PC-3 (cell line): Measurements from ENCODE around the gene EHD3. TPM values are rescaled to one million over a fixed set of nuclear protein-coding genes. Genes with fewer than 3 reads are reported as not detected.

Source experiments
- ATAC-seq: fragments of 200-7000 bp; cut with Tn5 transposase; 2 replicates; pipeline ENCODE4 v1.9.1; 2020; ENCODE audit warnings: mild to moderate bottlenecking, moderate library complexity
- BruUV-seq: library from RNA; stranded (reverse); fragments of 400-500 nt; replicated peaks from 2 replicates; lab custom pipeline; 2021; lab: Mats Ljungman, UMichigan
- CTCF ChIA-PET: fragments of 300-600 bp; sonication (Branson Sonifier 250); formaldehyde crosslinking; loops from one replicate; lab custom pipeline; 2022; ENCODE audit warnings: antibody characterized with exemption; lab: Charles Lee
- POLR2A ChIA-PET: fragments of 300-600 bp; sonication (Branson Sonifier 250); formaldehyde crosslinking; loops from one replicate; lab custom pipeline; 2022; ENCODE audit warnings: antibody characterized with exemption; ENCODE audit not compliant: unreplicated experiment; lab: Charles Lee
- DNase-seq: peaks from one replicate; pipeline ENCODE4 v3.0.0-alpha.2; 2015
- H2AFZ ChIP-seq: fragments of 300-600 bp; sonication (generic); 2 replicates; pipeline ENCODE4 v1.6.0; 2016; ENCODE audit warnings: antibody characterized with exemption, low read length
- H3F3A ChIP-seq: fragments of 300-600 bp; sonication (generic); one replicate; pipeline ENCODE4 v1.6.0; 2017; ENCODE audit warnings: antibody characterized with exemption, low read length, control low read depth, mild to moderate bottlenecking; ENCODE audit not compliant: unreplicated experiment
- H3K27ac ChIP-seq: fragments of 300-600 bp; sonication (generic); 2 replicates; pipeline ENCODE4 v1.5.1; 2016; ENCODE audit warnings: mild to moderate bottlenecking, low read length
- H3K27me3 ChIP-seq: fragments of 300-600 bp; sonication (generic); 2 replicates; pipeline ENCODE4 v1.6.1; 2016; ENCODE audit warnings: low read length, mixed read lengths
- H3K36me3 ChIP-seq: fragments of 300-600 bp; sonication (generic); 2 replicates; pipeline ENCODE4 v1.6.1; 2016; ENCODE audit warnings: low read depth, mixed run types, low read length, mixed read lengths
- H3K4me1 ChIP-seq: fragments of 300-600 bp; sonication (generic); 2 replicates; pipeline ENCODE4 v1.5.1; 2016; ENCODE audit warnings: low read length; ENCODE audit not compliant: insufficient read depth
- H3K4me2 ChIP-seq: fragments of 300-600 bp; sonication (generic); 2 replicates; pipeline ENCODE4 v1.6.0; 2016; ENCODE audit warnings: low read length
- H3K4me3 ChIP-seq: fragments of 300-600 bp; sonication (generic); 2 replicates; pipeline ENCODE4 v1.5.1; 2016; ENCODE audit warnings: mild to moderate bottlenecking, low read length, mixed read lengths
- H3K79me2 ChIP-seq: fragments of 300-600 bp; sonication (generic); 2 replicates; pipeline ENCODE4 v1.6.1; 2017; ENCODE audit warnings: low read length, mixed read lengths
- H3K9ac ChIP-seq: fragments of 300-600 bp; sonication (generic); 2 replicates; pipeline ENCODE4 v1.6.0; 2016; ENCODE audit warnings: mild to moderate bottlenecking, low read length
- H3K9me2 ChIP-seq: fragments of 300-600 bp; sonication (generic); replicated peaks from 2 replicates; pipeline ENCODE4 v1.6.1; 2016; ENCODE audit warnings: mixed run types, low read length, mixed read lengths
- H3K9me3 ChIP-seq: fragments of 300-600 bp; sonication (generic); 2 replicates; pipeline ENCODE4 v1.6.1; 2016; ENCODE audit warnings: low read length, mixed read lengths
- H4K20me1 ChIP-seq: fragments of 300-600 bp; sonication (generic); 2 replicates; pipeline ENCODE4 v1.6.1; 2016; ENCODE audit warnings: low read length, mixed read lengths
- EZH2 ChIP-seq: fragments of 300-600 bp; sonication (generic); IDR thresholded peaks from one replicate; pipeline ENCODE4 v1.6.1; 2017; ENCODE audit warnings: antibody characterized with exemption, mild to moderate bottlenecking, low read length; ENCODE audit not compliant: unreplicated experiment
- EZH2phosphoT487 ChIP-seq: fragments of 300-600 bp; sonication (generic); IDR thresholded peaks from 2 replicates; pipeline ENCODE4 v1.6.1; 2018; ENCODE audit warnings: mild to moderate bottlenecking, antibody characterized with exemption, low read length, borderline replicate concordance
- intact Hi-C: fragments of 100-400 bp; cut with micrococcal nuclease; formaldehyde crosslinking; loops from 2 replicates; pipeline ENCODE4 v1.9.0; 2023
- total RNA-seq: library from RNA; depleted of rRNA; stranded (reverse); fragments of >200 nt; gene quantifications from 2 replicates; pipeline ENCODE4 v1.2.3, GENCODE V29; 2014
- TF ChIP-seq, protein P1 (sequence below): fragments of 300-600 bp; sonication (generic); conservative IDR thresholded peaks from 2 replicates; pipeline ENCODE4 v1.5.1; 2017; ENCODE audit warnings: antibody characterized with exemption, low read depth, mild to moderate bottlenecking, low read length

The EHD3 gene
- total RNA-seq, 1 experiment from 2014 or later = 4.4 TPM

DNA sequence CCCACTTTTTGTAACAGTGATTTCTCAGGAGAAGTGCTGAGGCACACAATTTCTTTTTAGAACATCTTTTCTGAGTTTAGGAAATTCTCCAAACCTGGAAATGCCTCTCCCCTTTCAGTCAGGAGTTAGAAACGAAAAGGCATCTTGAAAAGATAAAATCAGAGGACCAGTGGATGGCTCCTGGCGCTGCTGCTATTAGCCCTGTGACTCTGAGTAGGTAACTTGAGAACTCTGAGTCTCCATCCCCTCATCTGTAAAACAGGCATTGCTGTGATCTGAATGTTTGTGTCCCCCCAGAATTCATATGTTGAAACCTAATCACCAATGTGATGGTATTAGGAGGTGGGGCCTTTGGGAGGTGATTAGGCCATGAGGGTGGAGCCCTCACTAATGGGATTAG, 50.2 kb downstream of the EHD3 start:
- no peak overlapping the region for H3K9ac ChIP-seq
- BruUV-seq = no TSS peak
- POLR2A ChIA-PET = no interaction called here

DNA sequence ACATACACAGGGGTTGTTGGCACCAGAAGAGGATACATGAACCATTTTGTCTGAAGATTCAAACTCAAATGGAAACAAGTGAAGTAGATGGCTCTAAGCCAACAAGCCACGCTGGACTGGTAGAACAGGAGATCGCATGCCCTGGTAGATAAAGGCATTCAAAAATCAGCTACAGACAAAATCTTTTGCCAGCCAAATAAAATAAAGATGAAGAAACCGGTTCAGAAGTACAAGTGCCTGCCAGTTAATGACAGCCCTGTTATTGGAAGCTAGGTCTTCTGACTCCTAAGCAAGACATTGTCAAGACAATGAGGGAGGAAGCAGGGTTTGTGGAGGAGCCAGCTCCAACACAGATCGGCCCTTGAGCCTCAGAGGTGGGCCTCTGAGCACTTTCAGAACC, 52.3 kb downstream of the EHD3 start:
- no peak overlapping the region for H3K9ac ChIP-seq
- no peaks in the 10 kb centered on the region for H3K9me3 ChIP-seq
- peaks cover 10% of the 10 kb centered on the region for H3K4me1 ChIP-seq
- H3K36me3 ChIP-seq = no peaks in the 10 kb centered on the region
- no peak overlapping the region for H3K4me2 ChIP-seq
- no peaks in the 10 kb centered on the region for H3F3A ChIP-seq
- ChIA-PET POLR2A (no interaction called here), CTCF (no interaction called here)
- no peak overlapping the region for H2AFZ ChIP-seq
- H3K9me2 ChIP-seq = no peaks in the 10 kb centered on the region
- no peaks in the 10 kb centered on the region for H3K27me3 ChIP-seq
- DNase-seq (peak; percentile 11), ATAC-seq (no peak)
- H4K20me1 ChIP-seq = no peaks in the 10 kb centered on the region
- TF ChIP-seq, protein P1, sequence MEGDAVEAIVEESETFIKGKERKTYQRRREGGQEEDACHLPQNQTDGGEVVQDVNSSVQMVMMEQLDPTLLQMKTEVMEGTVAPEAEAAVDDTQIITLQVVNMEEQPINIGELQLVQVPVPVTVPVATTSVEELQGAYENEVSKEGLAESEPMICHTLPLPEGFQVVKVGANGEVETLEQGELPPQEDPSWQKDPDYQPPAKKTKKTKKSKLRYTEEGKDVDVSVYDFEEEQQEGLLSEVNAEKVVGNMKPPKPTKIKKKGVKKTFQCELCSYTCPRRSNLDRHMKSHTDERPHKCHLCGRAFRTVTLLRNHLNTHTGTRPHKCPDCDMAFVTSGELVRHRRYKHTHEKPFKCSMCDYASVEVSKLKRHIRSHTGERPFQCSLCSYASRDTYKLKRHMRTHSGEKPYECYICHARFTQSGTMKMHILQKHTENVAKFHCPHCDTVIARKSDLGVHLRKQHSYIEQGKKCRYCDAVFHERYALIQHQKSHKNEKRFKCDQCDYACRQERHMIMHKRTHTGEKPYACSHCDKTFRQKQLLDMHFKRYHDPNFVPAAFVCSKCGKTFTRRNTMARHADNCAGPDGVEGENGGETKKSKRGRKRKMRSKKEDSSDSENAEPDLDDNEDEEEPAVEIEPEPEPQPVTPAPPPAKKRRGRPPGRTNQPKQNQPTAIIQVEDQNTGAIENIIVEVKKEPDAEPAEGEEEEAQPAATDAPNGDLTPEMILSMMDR = no peak
- TF ChIP-seq EZH2 = no peak
- intact Hi-C loops = no loop called here
- no TSS peak for BruUV-seq
- no peaks in the 10 kb centered on the region for H3K79me2 ChIP-seq
- H3K4me3 ChIP-seq = no peak overlapping the region
- H3K27ac ChIP-seq = no peak overlapping the region

More for the DNA sequence above, 50.2 kb downstream of the EHD3 start:
- H2AFZ ChIP-seq = no peak overlapping the region
- no peaks in the 10 kb centered on the region for H3K36me3 ChIP-seq
- H3K4me3 ChIP-seq = no peak overlapping the region
- no peak overlapping the region for H3K27ac ChIP-seq
- H3F3A ChIP-seq = no peaks in the 10 kb centered on the region
- H3K4me2 ChIP-seq = no peak overlapping the region
- no peaks in the 10 kb centered on the region for H3K79me2 ChIP-seq
- TF ChIP-seq, protein P1 = no peak
- no peak for TF ChIP-seq EZH2
- intact Hi-C loops = no loop called here
- H3K9me2 ChIP-seq = no peaks in the 10 kb centered on the region
- CTCF ChIA-PET = no interaction called here
- ATAC-seq = no peak
- no peaks in the 10 kb centered on the region for H4K20me1 ChIP-seq
- DNase-seq = no peak
- H3K4me1 ChIP-seq = peaks cover 10% of the 10 kb centered on the region
- H3K27me3 ChIP-seq = no peaks in the 10 kb centered on the region
- H3K9me3 ChIP-seq = no peaks in the 10 kb centered on the region

DNA sequence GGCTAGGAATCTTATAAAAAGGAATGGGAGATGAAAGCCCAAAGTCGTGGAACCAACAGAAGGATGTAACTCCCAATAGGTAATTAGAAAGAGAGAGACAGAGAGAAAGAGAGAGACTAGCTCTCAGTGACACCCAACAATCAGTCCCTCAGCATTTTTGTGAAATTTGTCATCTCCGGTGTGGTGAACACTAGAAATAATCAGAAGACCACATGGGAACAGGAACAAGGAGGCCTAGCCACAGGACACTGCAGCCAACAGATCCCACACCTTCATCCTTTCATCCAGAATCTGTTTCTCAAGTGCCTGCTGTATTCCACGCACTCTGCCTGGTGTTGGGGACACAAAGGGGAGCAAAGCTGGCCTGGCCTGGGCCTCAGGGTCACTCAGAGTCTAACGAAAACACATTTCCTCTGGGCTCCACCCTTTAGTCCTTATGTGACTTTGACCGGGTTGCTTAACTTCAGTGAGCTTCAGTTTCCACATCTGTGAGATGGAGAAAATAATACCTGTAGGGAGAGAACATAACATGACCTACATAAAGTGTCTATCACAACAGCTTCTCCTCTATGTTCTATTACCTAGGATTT, 53.1 kb downstream of the EHD3 start:
- H2AFZ ChIP-seq = no peak overlapping the region
- no peaks in the 10 kb centered on the region for H3K27me3 ChIP-seq
- H3F3A ChIP-seq = no peaks in the 10 kb centered on the region
- no peak overlapping the region for H3K27ac ChIP-seq
- H3K9me3 ChIP-seq = no peaks in the 10 kb centered on the region
- no peak overlapping the region for H3K4me2 ChIP-seq
- DNase-seq (peak; percentile 46), ATAC-seq (no peak)
- no peak overlapping the region for H3K4me3 ChIP-seq
- ChIA-PET CTCF (no interaction called here), POLR2A (no interaction called here)
- TF ChIP-seq EZH2phosphoT487 = no peak
- TF ChIP-seq, protein P1 = no peak
- no peak for TF ChIP-seq EZH2
- H3K36me3 ChIP-seq = no peaks in the 10 kb centered on the region
- intact Hi-C loops = no loop called here
- no peak overlapping the region for H3K9ac ChIP-seq
- no peaks in the 10 kb centered on the region for H3K9me2 ChIP-seq
- BruUV-seq = no TSS peak
- no peaks in the 10 kb centered on the region for H4K20me1 ChIP-seq
- H3K79me2 ChIP-seq = no peaks in the 10 kb centered on the region
- peaks cover 10% of the 10 kb centered on the region for H3K4me1 ChIP-seq
